HCT116 (cell line): ENCODE data around the gene MUC5B. TPM values are rescaled to one million over a fixed set of nuclear protein-coding genes. Genes with fewer than 3 reads are reported as not detected.

ENCODE experiments used
- ATAC-seq: fragments of 200-7000 bp; cut with Tn5 transposase; 2 replicates; pipeline ENCODE4 v1.9.1; 2020; ENCODE audit warnings: mild to moderate bottlenecking, moderate library complexity
- BruUV-seq: library from RNA; stranded (reverse); fragments of 400-500 nt; replicated peaks from 2 replicates; lab custom pipeline; 2021; lab: Mats Ljungman, UMichigan
- CTCF ChIA-PET: fragments of 300-600 bp; sonication (Branson Sonifier 250); formaldehyde crosslinking; loops from one replicate; lab custom pipeline; 2021; ENCODE audit warnings: antibody characterized with exemption; lab: Charles Lee
- POLR2A ChIA-PET: fragments of 300-600, 350-600 bp; sonication (Branson Sonifier 250); formaldehyde crosslinking; loops from one replicate; lab custom pipeline; 2021; ENCODE audit warnings: antibody characterized with exemption; lab: Charles Lee
- RAD21 ChIA-PET, 2 experiments: fragments of 300-600 bp; sonication (Branson Sonifier 250); formaldehyde crosslinking; loops; one replicate each; lab custom pipeline; 2023; ENCODE audit warnings: low total read pairs in 2 of 2; ENCODE audit not compliant: uncharacterized antibody in 2 of 2, unreplicated experiment in 2 of 2, low non-redundant PET in 1 of 2; lab: Charles Lee
- DNase-seq: peaks from one replicate; pipeline ENCODE4 v3.0.0-alpha.2; 2010; ENCODE audit warnings: low read depth, low spot score
- H2AFZ ChIP-seq: fragments of 200-600 bp; shearing (Covaris generic), sonication (generic); 2 replicates; pipeline ENCODE4 v1.6.1; 2017; ENCODE audit warnings: low read depth, mixed run types, mixed read lengths, antibody characterized with exemption, low read length; ENCODE audit not compliant: poor library complexity, severe bottlenecking
- H3K27ac ChIP-seq: 2 replicates; pipeline ENCODE4 v1.5.1; 2012; ENCODE audit warnings: low read depth, low read length
- H3K27me3 ChIP-seq: fragments of 200-600 bp; sonication (generic); 2 replicates; pipeline ENCODE4 v1.6.1; 2016; ENCODE audit warnings: mixed run types, low read length, mixed read lengths; ENCODE audit not compliant: insufficient read depth
- H3K36me3 ChIP-seq, 2 experiments: fragments of 200-500 bp in 1 of 2; fragments of 200-600 bp in 1 of 2; sonication (Bioruptor generic) in 1 of 2; sonication (generic) in 1 of 2; 2 replicates each; pipeline versions ENCODE4 v1.5.1 to v1.6.1; 2014 to 2016; ENCODE audit warnings: low read length in 2 of 2, inconsistent platforms in 1 of 2, mixed read lengths in 1 of 2, mixed run types in 1 of 2; ENCODE audit not compliant: insufficient read depth in 2 of 2, control insufficient read depth in 1 of 2
- H3K4me1 ChIP-seq, 2 experiments: fragments of 200-600 bp in 1 of 2; sonication (generic) in 1 of 2; 2 replicates each; pipeline versions ENCODE4 v1.5.1 to v1.6.1; 2012 to 2017; ENCODE audit warnings: low read length in 2 of 2, inconsistent platforms in 1 of 2, mild to moderate bottlenecking in 1 of 2, mixed read lengths in 1 of 2, mixed run types in 1 of 2, moderate library complexity in 1 of 2; ENCODE audit not compliant: insufficient read depth in 2 of 2, control insufficient read depth in 1 of 2
- H3K4me2 ChIP-seq: fragments of 200-600 bp; sonication (generic); 2 replicates; pipeline ENCODE4 v1.6.1; 2017; ENCODE audit warnings: mixed run types, low read length, mixed read lengths
- H3K4me3 ChIP-seq, 2 experiments: fragments of 200-600 bp in 1 of 2; sonication (generic) in 1 of 2; replicated peaks in 1 of 2; 2 replicates each; pipeline ENCODE4 v1.5.1; 2011 to 2016; ENCODE audit warnings: low read length in 2 of 2, control low read depth in 1 of 2, low read depth in 1 of 2, mild to moderate bottlenecking in 1 of 2, mixed read lengths in 1 of 2, mixed run types in 1 of 2
- H3K79me2 ChIP-seq: fragments of 200-600 bp; sonication (generic); 2 replicates; pipeline ENCODE4 v1.6.1; 2017; ENCODE audit warnings: mild to moderate bottlenecking, mixed run types, low read length, moderate library complexity, mixed read lengths; ENCODE audit not compliant: insufficient read depth
- H3K9ac ChIP-seq: fragments of 200-600 bp; sonication (generic); 2 replicates; pipeline ENCODE4 v1.6.1; 2016; ENCODE audit warnings: low read length, mixed read lengths
- H3K9me2 ChIP-seq: fragments of 200-600 bp; sonication (generic), shearing (Covaris generic); 2 replicates; pipeline ENCODE4 v1.6.1; 2017; ENCODE audit warnings: mixed run types, mild to moderate bottlenecking, moderate library complexity; ENCODE audit not compliant: insufficient read depth
- H3K9me3 ChIP-seq, 2 experiments: fragments of 200-500 bp in 1 of 2; fragments of 200-600 bp in 1 of 2; sonication (Bioruptor generic) in 1 of 2; sonication (generic) in 1 of 2; 2 replicates each; pipeline ENCODE4 v1.6.1; 2014 to 2017; ENCODE audit warnings: low read length in 2 of 2, mixed read lengths in 2 of 2, inconsistent platforms in 1 of 2, low read depth in 1 of 2, mild to moderate bottlenecking in 1 of 2, mixed run types in 1 of 2, moderate library complexity in 1 of 2; ENCODE audit not compliant: control insufficient read depth in 1 of 2, insufficient read depth in 1 of 2
- H4K20me1 ChIP-seq: fragments of 200-600 bp; sonication (generic), shearing (Covaris generic); 2 replicates; pipeline ENCODE4 v1.6.1; 2017; ENCODE audit warnings: mixed run types, mild to moderate bottlenecking, moderate library complexity; ENCODE audit not compliant: insufficient read depth
- CBX3 ChIP-seq: IDR thresholded peaks from 2 replicates; pipeline ENCODE4 v1.6.1; 2012; ENCODE audit warnings: low read depth
- CEBPB ChIP-seq: IDR thresholded peaks from 2 replicates; pipeline ENCODE4 v1.6.1; 2012; ENCODE audit warnings: low read depth
- EGR1 ChIP-seq: IDR thresholded peaks from 2 replicates; pipeline ENCODE4 v1.6.1; 2012; ENCODE audit warnings: low read depth
- ELF1 ChIP-seq: IDR thresholded peaks from 2 replicates; pipeline ENCODE4 v1.6.1; 2012; ENCODE audit warnings: low read depth, borderline replicate concordance
- EZH2 ChIP-seq: fragments of 200-600 bp; sonication (generic); IDR thresholded peaks from 2 replicates; pipeline ENCODE4 v1.6.1; 2017; ENCODE audit warnings: antibody characterized with exemption, mixed run types
- EZH2phosphoT487 ChIP-seq: fragments of 200-600 bp; IDR thresholded peaks from 2 replicates; pipeline ENCODE4 v1.6.1; 2018; ENCODE audit warnings: antibody characterized with exemption, borderline replicate concordance
- FOSL1 ChIP-seq: IDR thresholded peaks from 2 replicates; pipeline ENCODE4 v1.6.1; 2012; ENCODE audit warnings: low read depth
- JUND ChIP-seq: IDR thresholded peaks from 2 replicates; pipeline ENCODE4 v1.6.1; 2012
- POLR2A ChIP-seq: IDR thresholded peaks from 2 replicates; pipeline ENCODE4 v1.7.0; 2011; ENCODE audit warnings: borderline replicate concordance; ENCODE audit not compliant: insufficient read depth, insufficient read length; ENCODE audit errors: extremely low read depth
- POLR2AphosphoS5 ChIP-seq: IDR thresholded peaks from 2 replicates; pipeline ENCODE4 v1.6.1; 2011; ENCODE audit warnings: mild to moderate bottlenecking, low read depth, low read length, moderate library complexity
- RAD21 ChIP-seq: IDR thresholded peaks from 2 replicates; pipeline ENCODE4 v1.6.1; 2012; ENCODE audit warnings: low read depth, mild to moderate bottlenecking
- SIN3A ChIP-seq: IDR thresholded peaks from 2 replicates; pipeline ENCODE4 v1.6.1; 2012; ENCODE audit warnings: low read depth
- SP1 ChIP-seq: IDR thresholded peaks from 2 replicates; pipeline ENCODE4 v1.6.1; 2012; ENCODE audit warnings: low read depth
- SRF ChIP-seq: IDR thresholded peaks from 2 replicates; pipeline ENCODE4 v1.6.1; 2012; ENCODE audit warnings: low read depth
- TCF7L2 ChIP-seq: IDR thresholded peaks from 2 replicates; pipeline ENCODE4 v1.7.0; 2011; ENCODE audit warnings: borderline replicate concordance, inconsistent platforms; ENCODE audit not compliant: insufficient read depth, insufficient read length; ENCODE audit errors: extremely low read depth
- YY1 ChIP-seq: IDR thresholded peaks from 2 replicates; pipeline ENCODE4 v1.6.1; 2011; ENCODE audit warnings: low read length, low read depth, moderate library complexity, mild to moderate bottlenecking; ENCODE audit not compliant: insufficient replicate concordance; ENCODE audit errors: extremely low read depth
- ZFX ChIP-seq: fragments of 450-650 bp; IDR thresholded peaks from 2 replicates; pipeline ENCODE4 v1.6.1; 2017
- ZNF274 ChIP-seq: fragments of 200-500 bp; sonication (Bioruptor generic); IDR thresholded peaks from 2 replicates; pipeline ENCODE4 v1.6.1; 2014; ENCODE audit warnings: mild to moderate bottlenecking, low read depth, low read length, inconsistent platforms
- intact Hi-C: fragments of 100-400 bp; cut with micrococcal nuclease; formaldehyde crosslinking; loops from 2 replicates; pipeline ENCODE4 v1.10.0; 2022
- total RNA-seq: library from RNA; stranded (reverse); gene quantifications from one replicate; pipeline ENCODE4 v1.2.1, GENCODE V29; 2021; ENCODE audit not compliant: unreplicated experiment
- TF ChIP-seq, protein P1 (sequence below), 3 experiments: fragments of 200-600 bp in 1 of 3; sonication (generic) in 1 of 3; IDR thresholded peaks in 2 of 3; conservative IDR thresholded peaks in 1 of 3; 2 replicates each; pipeline ENCODE4 v1.5.1; 2012 to 2017; ENCODE audit warnings: low read depth in 2 of 3, low read length in 2 of 3, antibody characterized with exemption in 1 of 3, borderline replicate concordance in 1 of 3, control low read depth in 1 of 3, mild to moderate bottlenecking in 1 of 3, mixed read lengths in 1 of 3, mixed run types in 1 of 3, moderate library complexity in 1 of 3; ENCODE audit not compliant: insufficient read depth in 1 of 3

The MUC5B gene
- total RNA-seq, 1 experiment from 2014 or later, result 1.5 TPM

GRCh38 chr11:1223346-1224110, 662 bp downstream of the MUC5B start:
- TF ChIP-seq CBX3 (no peak), CEBPB (no peak), EZH2phosphoT487 (no peak), ELF1 (no peak), EZH2 (no peak), FOSL1 (no peak)
- ChIA-PET CTCF (no interaction called here), POLR2A (no interaction called here), RAD21 (no interaction called here)
- no peaks in the 10 kb centered on the region for H3K9me2 ChIP-seq
- DNase-seq (no peak), ATAC-seq (no peak)
- H3K4me3 ChIP-seq, result no peak overlapping the region
- H3K27ac ChIP-seq, result no peak overlapping the region
- H2AFZ ChIP-seq, result no peak overlapping the region
- no peaks in the 10 kb centered on the region for H3K36me3 ChIP-seq
- H3K27me3 ChIP-seq, result no peaks in the 10 kb centered on the region
- no peak overlapping the region for H3K4me2 ChIP-seq
- no peak overlapping the region for H3K9ac ChIP-seq
- no peaks in the 10 kb centered on the region for H3K79me2 ChIP-seq
- H3K9me3 ChIP-seq, result no peaks in the 10 kb centered on the region
- H3K4me1 ChIP-seq, result no peaks in the 10 kb centered on the region
- H4K20me1 ChIP-seq, result no peaks in the 10 kb centered on the region
- intact Hi-C loops, result no loop called here
- no TSS peak for BruUV-seq

DNA sequence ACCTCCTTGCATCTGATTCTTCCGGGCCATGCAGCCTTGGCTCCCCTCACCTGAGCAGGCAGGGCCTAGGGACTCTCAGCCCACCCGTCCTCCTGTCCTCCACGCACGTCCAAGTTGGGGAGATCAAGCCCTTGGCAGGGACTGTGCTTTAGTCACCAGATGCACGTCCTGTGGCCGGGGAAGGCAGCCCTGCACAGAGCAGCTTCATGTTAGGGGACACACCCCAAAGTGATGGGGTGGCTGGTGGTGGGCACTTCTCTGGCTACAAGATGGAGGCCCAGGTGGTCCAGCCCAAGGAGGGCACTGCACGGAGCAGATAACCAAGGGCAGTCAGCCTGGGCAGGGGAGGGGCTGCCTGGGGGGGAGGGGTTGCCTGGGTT, 1.2 kb downstream of the MUC5B start:
- ChIA-PET CTCF (no interaction called here), POLR2A (no interaction called here), RAD21 (no interaction called here)
- intact Hi-C loops, result no loop called here
- no TSS peak for BruUV-seq
- Histone ChIP-seq H3K4me1 (no peaks in the 10 kb centered on the region), H3K4me2 (no peak overlapping the region), H3K9ac (no peak overlapping the region), H3K36me3 (no peaks in the 10 kb centered on the region), H3K9me3 (no peaks in the 10 kb centered on the region), H3K4me3 (no peak overlapping the region), H4K20me1 (no peaks in the 10 kb centered on the region), H3K27ac (no peak overlapping the region), H2AFZ (no peak overlapping the region), H3K27me3 (no peaks in the 10 kb centered on the region), H3K79me2 (no peaks in the 10 kb centered on the region), H3K9me2 (no peaks in the 10 kb centered on the region)
- TF ChIP-seq ZFX (no peak), CEBPB (no peak), SRF (no peak), ZNF274 (no peak), POLR2A (no peak), EGR1 (no peak), SP1 (no peak), FOSL1 (no peak), RAD21 (no peak), ELF1 (no peak), SIN3A (no peak), JUND (no peak), TCF7L2 (no peak), POLR2AphosphoS5 (no peak), YY1 (no peak), CBX3 (no peak)
- TF ChIP-seq, protein P1, sequence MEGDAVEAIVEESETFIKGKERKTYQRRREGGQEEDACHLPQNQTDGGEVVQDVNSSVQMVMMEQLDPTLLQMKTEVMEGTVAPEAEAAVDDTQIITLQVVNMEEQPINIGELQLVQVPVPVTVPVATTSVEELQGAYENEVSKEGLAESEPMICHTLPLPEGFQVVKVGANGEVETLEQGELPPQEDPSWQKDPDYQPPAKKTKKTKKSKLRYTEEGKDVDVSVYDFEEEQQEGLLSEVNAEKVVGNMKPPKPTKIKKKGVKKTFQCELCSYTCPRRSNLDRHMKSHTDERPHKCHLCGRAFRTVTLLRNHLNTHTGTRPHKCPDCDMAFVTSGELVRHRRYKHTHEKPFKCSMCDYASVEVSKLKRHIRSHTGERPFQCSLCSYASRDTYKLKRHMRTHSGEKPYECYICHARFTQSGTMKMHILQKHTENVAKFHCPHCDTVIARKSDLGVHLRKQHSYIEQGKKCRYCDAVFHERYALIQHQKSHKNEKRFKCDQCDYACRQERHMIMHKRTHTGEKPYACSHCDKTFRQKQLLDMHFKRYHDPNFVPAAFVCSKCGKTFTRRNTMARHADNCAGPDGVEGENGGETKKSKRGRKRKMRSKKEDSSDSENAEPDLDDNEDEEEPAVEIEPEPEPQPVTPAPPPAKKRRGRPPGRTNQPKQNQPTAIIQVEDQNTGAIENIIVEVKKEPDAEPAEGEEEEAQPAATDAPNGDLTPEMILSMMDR (IDR thresholded peaks at IDR 0.05 in 2 of 3, conservative IDR thresholded peaks at IDR 0.05 in 1 of 3; ENCODE audit: borderline replicate concordance in 1 of 3, insufficient read depth in 1 of 3, low read depth in 2 of 3, low read length in 2 of 3), result no peak
- DNase-seq, result no peak
- ATAC-seq, result no peak
